SK-N-SH (cell line): ENCODE data around the gene SIRT1. TPM values are rescaled to one million over a fixed set of nuclear protein-coding genes. Genes with fewer than 3 reads are reported as not detected.

ENCODE experiments used
- CTCF ChIA-PET: fragments of 300-600, 350-600 bp; formaldehyde crosslinking; extraction: SDS; loops from one replicate; lab custom pipeline; 2021; lab: Yijun Ruan, JAX
- POLR2A ChIA-PET: fragments of 350-600 bp; sonication (Branson Sonifier 250); formaldehyde crosslinking; extraction: SDS; loops from one replicate; lab custom pipeline; 2020; ENCODE audit warnings: antibody characterized with exemption, inconsistent platforms; lab: Yijun Ruan, JAX
- DNase-seq: peaks from one replicate; pipeline ENCODE4 v3.0.0; 2012
- H2AFZ ChIP-seq: fragments of 200-600 bp; sonication (generic); 2 replicates; pipeline ENCODE4 v1.8.1; 2016; ENCODE audit warnings: antibody characterized with exemption, mild to moderate bottlenecking, low read depth
- H3F3A ChIP-seq: fragments of 200-600 bp; sonication (generic); replicated peaks from 2 replicates; pipeline ENCODE3; 2016; ENCODE audit warnings: antibody characterized with exemption, mild to moderate bottlenecking; ENCODE audit not compliant: insufficient read depth
- H3K27ac ChIP-seq, 2 experiments: fragments of 200-500 bp in 1 of 2; fragments of 200-600 bp in 1 of 2; sonication (Bioruptor generic) in 1 of 2; sonication (generic), shearing (Covaris generic) in 1 of 2; 2 replicates each; pipeline versions ENCODE4 v1.5.1 to v1.6.1; 2014 to 2016; ENCODE audit warnings: low read depth in 2 of 2, inconsistent platforms in 1 of 2, low read length in 1 of 2, mild to moderate bottlenecking in 1 of 2, mixed read lengths in 1 of 2
- H3K27me3 ChIP-seq: fragments of 200-600 bp; sonication (generic), shearing (Covaris generic); 2 replicates; pipeline ENCODE4 v1.6.1; 2016; ENCODE audit warnings: mixed run types; ENCODE audit not compliant: insufficient read depth
- H3K36me3 ChIP-seq, 2 experiments: fragments of 200-500 bp in 1 of 2; fragments of 200-600 bp in 1 of 2; sonication (Bioruptor generic) in 1 of 2; sonication (generic) in 1 of 2; replicated peaks in 1 of 2; 2 replicates each; pipeline versions ENCODE3 to v1.5.1; 2014 to 2016; ENCODE audit warnings: low read length in 1 of 2, mild to moderate bottlenecking in 1 of 2; ENCODE audit not compliant: insufficient read depth in 2 of 2, control insufficient read depth in 1 of 2
- H3K4me1 ChIP-seq, 2 experiments: fragments of 200-500 bp in 1 of 2; fragments of 200-600 bp in 1 of 2; sonication (Bioruptor generic) in 1 of 2; sonication (generic), shearing (Covaris generic) in 1 of 2; 2 replicates each; pipeline versions ENCODE4 v1.5.1 to v1.6.1; 2014 to 2016; ENCODE audit warnings: low read depth in 1 of 2, low read length in 1 of 2, mixed run types in 1 of 2; ENCODE audit not compliant: insufficient read depth in 2 of 2, control insufficient read depth in 1 of 2
- H3K4me2 ChIP-seq: fragments of 200-600 bp; sonication (generic), shearing (Covaris generic); 2 replicates; pipeline ENCODE4 v1.6.1; 2017; ENCODE audit warnings: mixed run types
- H3K4me3 ChIP-seq, 2 experiments: fragments of 200-500 bp in 1 of 2; fragments of 200-600 bp in 1 of 2; sonication (Bioruptor generic) in 1 of 2; sonication (generic), shearing (Covaris generic) in 1 of 2; 2 replicates each; pipeline versions ENCODE4 v1.5.1 to v1.8.1; 2014 to 2016; ENCODE audit warnings: low read depth in 2 of 2, inconsistent platforms in 1 of 2, low read length in 1 of 2, mild to moderate bottlenecking in 1 of 2, mixed read lengths in 1 of 2, moderate library complexity in 1 of 2
- H3K79me2 ChIP-seq: fragments of 200-600 bp; sonication (generic); 2 replicates; pipeline ENCODE4 v1.8.1; 2017; ENCODE audit warnings: mild to moderate bottlenecking; ENCODE audit not compliant: insufficient read depth
- H3K9ac ChIP-seq: fragments of 200-600 bp; sonication (generic); 2 replicates; pipeline ENCODE4 v1.6.1; 2017; ENCODE audit warnings: mixed run types
- H3K9me2 ChIP-seq: fragments of 200-600 bp; sonication (generic); 2 replicates; pipeline ENCODE4 v1.6.1; 2017; ENCODE audit warnings: mixed run types
- H3K9me3 ChIP-seq: fragments of 200-600 bp; sonication (generic); 2 replicates; pipeline ENCODE4 v1.6.1; 2017; ENCODE audit warnings: mixed run types, mild to moderate bottlenecking, moderate library complexity
- H4K20me1 ChIP-seq: fragments of 200-600 bp; sonication (generic); 2 replicates; pipeline ENCODE4 v1.6.1; 2017; ENCODE audit warnings: mild to moderate bottlenecking, mixed run types; ENCODE audit not compliant: insufficient read depth
- CHD2 ChIP-seq: fragments of 150-350 bp; IDR thresholded peaks from 2 replicates; pipeline ENCODE4 v1.6.1; 2018; ENCODE audit warnings: low read length; ENCODE audit not compliant: partially characterized antibody
- CTCF ChIP-seq: fragments of 200-600 bp; sonication (generic); IDR thresholded peaks from 2 replicates; pipeline ENCODE4 v1.6.1; 2017; ENCODE audit warnings: antibody characterized with exemption, mild to moderate bottlenecking, moderate library complexity
- ELF1 ChIP-seq: IDR thresholded peaks from 2 replicates; pipeline ENCODE4 v1.4.0; 2012
- EP300 ChIP-seq, 2 experiments: IDR thresholded peaks; 2 replicates each; pipeline versions ENCODE4 v1.4.0 to v1.6.1; 2012; ENCODE audit warnings: borderline replicate concordance in 1 of 2, low read depth in 1 of 2, low read length in 1 of 2
- EZH2phosphoT487 ChIP-seq: fragments of 200-600 bp; sonication (generic); IDR thresholded peaks from 2 replicates; pipeline ENCODE4 v1.6.1; 2017; ENCODE audit warnings: low read depth, mixed run types, mild to moderate bottlenecking, antibody characterized with exemption, moderate library complexity, borderline replicate concordance
- FOXJ3 ChIP-seq: sonication (generic); formaldehyde crosslinking; IDR thresholded peaks from 2 replicates; pipeline ENCODE4 v1.5.1; 2020; ENCODE audit warnings: mild to moderate bottlenecking, missing genetic modification reagents
- GABPA ChIP-seq: IDR thresholded peaks from 2 replicates; pipeline ENCODE4 v1.4.0; 2012; ENCODE audit warnings: low read depth, mild to moderate bottlenecking
- IRF3 ChIP-seq: fragments of 150-350 bp; IDR thresholded peaks from 2 replicates; pipeline ENCODE4 v1.6.1; 2016; ENCODE audit warnings: mild to moderate bottlenecking, low read depth, low read length
- JUND ChIP-seq: IDR thresholded peaks from 2 replicates; pipeline ENCODE4 v1.4.0; 2012
- MEF2A ChIP-seq: IDR thresholded peaks from 2 replicates; pipeline ENCODE4 v1.4.0; 2012; ENCODE audit warnings: low read depth, borderline replicate concordance
- RCOR1 ChIP-seq: fragments of 150-350 bp; IDR thresholded peaks from 2 replicates; pipeline ENCODE4 v1.6.1; 2017; ENCODE audit warnings: antibody characterized with exemption, low read length
- RFX5 ChIP-seq: IDR thresholded peaks from 2 replicates; pipeline ENCODE4 v1.6.1; 2012; ENCODE audit warnings: mild to moderate bottlenecking, improper control_type of control experiment, low read length
- RXRA ChIP-seq: IDR thresholded peaks from 2 replicates; pipeline ENCODE4 v1.4.0; 2012; ENCODE audit warnings: low read depth, mild to moderate bottlenecking, borderline replicate concordance
- SIN3A ChIP-seq: IDR thresholded peaks from 2 replicates; pipeline ENCODE4 v1.6.1; 2012; ENCODE audit warnings: low read depth, mild to moderate bottlenecking, low read length, moderate library complexity, borderline replicate concordance
- YY1 ChIP-seq: IDR thresholded peaks from 2 replicates; pipeline ENCODE4 v1.4.0; 2012; ENCODE audit warnings: low read depth, mild to moderate bottlenecking
- WGBS: methylation state at CpG from one replicate; pipeline ENCODE4 v1.1.6; 2017; ENCODE audit warnings: low lambda C conversion rate; 5-methylcytosine and 5-hydroxymethylcytosine counted together
- polyA plus RNA-seq, 3 experiments: library from polyadenylated mRNA; depleted of rRNA; stranded (reverse); fragments of >200 nt; gene quantifications; 2 replicates each; pipeline ENCODE4 v1.2.3, GENCODE V29; 2012
- TF ChIP-seq, protein P1 (sequence below): fragments of 150-350 bp; IDR thresholded peaks from 2 replicates; pipeline ENCODE4 v1.6.1; 2017; ENCODE audit warnings: antibody characterized with exemption, low read length, low read depth, borderline replicate concordance
- TF ChIP-seq, protein P2 (sequence below): IDR thresholded peaks from 2 replicates; pipeline ENCODE4 v1.6.1; 2012; ENCODE audit warnings: mild to moderate bottlenecking, low read depth, low read length, moderate library complexity

The SIRT1 gene
- polyA plus RNA-seq, 1 of the 3 experiments (the other 2 are of a cell fraction), result 6.0 TPM

GRCh38 chr10:67893637-67894036, 9.2 kb downstream of the SIRT1 start:
- peaks cover 31 to 83% of the 10 kb centered on the region in 2 experiments for H3K36me3 ChIP-seq
- H3K9ac ChIP-seq, result no peak overlapping the region
- 93% methylated on average over 14 of the region's 14 CpGs for WGBS
- no peak overlapping the region for H2AFZ ChIP-seq
- H3K27ac ChIP-seq, result no peak overlapping the region
- CTCF ChIA-PET, result no interaction called here
- no peaks in the 10 kb centered on the region for H3F3A ChIP-seq
- DNase-seq, result no peak
- no peaks in the 10 kb centered on the region for H3K9me2 ChIP-seq
- no peaks in the 10 kb centered on the region for H3K27me3 ChIP-seq
- TF ChIP-seq MEF2A, result no peak
- TF ChIP-seq ELF1, result no peak
- no peak for TF ChIP-seq IRF3
- TF ChIP-seq YY1, result no peak
- no peak for TF ChIP-seq SIN3A
- TF ChIP-seq CHD2, result no peak
- TF ChIP-seq GABPA, result no peak
- no peak for TF ChIP-seq RXRA
- TF ChIP-seq, protein P1, sequence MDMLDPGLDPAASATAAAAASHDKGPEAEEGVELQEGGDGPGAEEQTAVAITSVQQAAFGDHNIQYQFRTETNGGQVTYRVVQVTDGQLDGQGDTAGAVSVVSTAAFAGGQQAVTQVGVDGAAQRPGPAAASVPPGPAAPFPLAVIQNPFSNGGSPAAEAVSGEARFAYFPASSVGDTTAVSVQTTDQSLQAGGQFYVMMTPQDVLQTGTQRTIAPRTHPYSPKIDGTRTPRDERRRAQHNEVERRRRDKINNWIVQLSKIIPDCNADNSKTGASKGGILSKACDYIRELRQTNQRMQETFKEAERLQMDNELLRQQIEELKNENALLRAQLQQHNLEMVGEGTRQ, result no peak
- TF ChIP-seq FOXJ3, result no peak
- no peak for TF ChIP-seq EZH2phosphoT487
- no peak for TF ChIP-seq EP300 (IDR thresholded peaks at IDR 0.05; ENCODE audit: borderline replicate concordance in 1 of 2, low read depth in 1 of 2, low read length in 1 of 2)
- no peak for TF ChIP-seq JUND
- TF ChIP-seq CTCF, result no peak
- TF ChIP-seq, protein P2, sequence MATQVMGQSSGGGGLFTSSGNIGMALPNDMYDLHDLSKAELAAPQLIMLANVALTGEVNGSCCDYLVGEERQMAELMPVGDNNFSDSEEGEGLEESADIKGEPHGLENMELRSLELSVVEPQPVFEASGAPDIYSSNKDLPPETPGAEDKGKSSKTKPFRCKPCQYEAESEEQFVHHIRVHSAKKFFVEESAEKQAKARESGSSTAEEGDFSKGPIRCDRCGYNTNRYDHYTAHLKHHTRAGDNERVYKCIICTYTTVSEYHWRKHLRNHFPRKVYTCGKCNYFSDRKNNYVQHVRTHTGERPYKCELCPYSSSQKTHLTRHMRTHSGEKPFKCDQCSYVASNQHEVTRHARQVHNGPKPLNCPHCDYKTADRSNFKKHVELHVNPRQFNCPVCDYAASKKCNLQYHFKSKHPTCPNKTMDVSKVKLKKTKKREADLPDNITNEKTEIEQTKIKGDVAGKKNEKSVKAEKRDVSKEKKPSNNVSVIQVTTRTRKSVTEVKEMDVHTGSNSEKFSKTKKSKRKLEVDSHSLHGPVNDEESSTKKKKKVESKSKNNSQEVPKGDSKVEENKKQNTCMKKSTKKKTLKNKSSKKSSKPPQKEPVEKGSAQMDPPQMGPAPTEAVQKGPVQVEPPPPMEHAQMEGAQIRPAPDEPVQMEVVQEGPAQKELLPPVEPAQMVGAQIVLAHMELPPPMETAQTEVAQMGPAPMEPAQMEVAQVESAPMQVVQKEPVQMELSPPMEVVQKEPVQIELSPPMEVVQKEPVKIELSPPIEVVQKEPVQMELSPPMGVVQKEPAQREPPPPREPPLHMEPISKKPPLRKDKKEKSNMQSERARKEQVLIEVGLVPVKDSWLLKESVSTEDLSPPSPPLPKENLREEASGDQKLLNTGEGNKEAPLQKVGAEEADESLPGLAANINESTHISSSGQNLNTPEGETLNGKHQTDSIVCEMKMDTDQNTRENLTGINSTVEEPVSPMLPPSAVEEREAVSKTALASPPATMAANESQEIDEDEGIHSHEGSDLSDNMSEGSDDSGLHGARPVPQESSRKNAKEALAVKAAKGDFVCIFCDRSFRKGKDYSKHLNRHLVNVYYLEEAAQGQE, result no peak
- no peak for TF ChIP-seq RCOR1
- TF ChIP-seq RFX5, result no peak
- H3K4me2 ChIP-seq, result no peak overlapping the region
- POLR2A ChIA-PET, result no interaction called here
- H3K9me3 ChIP-seq, result no peaks in the 10 kb centered on the region
- peaks cover 83% of the 10 kb centered on the region for H3K79me2 ChIP-seq
- H3K4me3 ChIP-seq, result no peak overlapping the region
- H4K20me1 ChIP-seq, result no peaks in the 10 kb centered on the region
- no peaks in the 10 kb centered on the region for H3K4me1 ChIP-seq
